Skeletal muscle tissue (tissue), 4 donors: ENCODE measurements around the gene SECTM1. TPM values are rescaled to one million over a fixed set of nuclear protein-coding genes. Genes with fewer than 3 reads are reported as not detected.
"Not testable (repeated sequence)": the region's sequence is repeated elsewhere in the genome, so short reads cannot be mapped to it uniquely, and the experiment has no call there.

ENCODE experiments used
- H3K27ac ChIP-seq: one replicate; pipeline ENCODE4 v1.7.0; 2013; ENCODE audit warnings: mild to moderate bottlenecking, low read depth, low read length, inconsistent platforms
- H3K27me3 ChIP-seq, 3 donors: one replicate each; pipeline ENCODE4 v1.7.0; 2013; ENCODE audit warnings: low read length in 3 of 3; ENCODE audit not compliant: control insufficient read depth in 3 of 3, insufficient read depth in 3 of 3
- H3K36me3 ChIP-seq, 3 donors: one replicate each; pipeline ENCODE4 v1.7.0; 2013; ENCODE audit warnings: low read length in 3 of 3; ENCODE audit not compliant: control insufficient read depth in 3 of 3, insufficient read depth in 3 of 3
- H3K4me1 ChIP-seq, 3 donors: one replicate each; pipeline ENCODE4 v1.7.0; 2013; ENCODE audit warnings: low read length in 3 of 3, mild to moderate bottlenecking in 3 of 3; ENCODE audit not compliant: control insufficient read depth in 3 of 3, insufficient read depth in 3 of 3
- H3K4me3 ChIP-seq, 3 donors: one replicate each; pipeline ENCODE4 v1.7.0; 2013; ENCODE audit warnings: low read length in 3 of 3
- H3K9ac ChIP-seq, 3 donors: one replicate each; pipeline ENCODE4 v1.7.0; 2013; ENCODE audit warnings: low read length in 3 of 3, mild to moderate bottlenecking in 3 of 3, moderate library complexity in 2 of 3, low read depth in 1 of 3
- H3K9me3 ChIP-seq, 3 donors: one replicate each; pipeline ENCODE4 v1.7.0; 2013; ENCODE audit warnings: low read length in 3 of 3; ENCODE audit not compliant: control insufficient read depth in 3 of 3
- total RNA-seq: library from RNA; depleted of rRNA; stranded (reverse); fragments of >200 nt; gene quantifications from one replicate; pipeline ENCODE4 v1.2.3, GENCODE V29; 2014
- donor health status: Osteomylitis.

The SECTM1 gene
- total RNA-seq, 1 donor from 2014 or later, result 13.0 TPM

GRCh38 chr17:82375359-82376041 lies 41.9 kb upstream of the SECTM1 start:
- H3K27me3 ChIP-seq, result peaks cover 39 to 61% (median 49%) of the 10 kb centered on the region in 3 donors
- peaks cover 11 to 31% (median 27%) of the 10 kb centered on the region in 3 donors for H3K4me1 ChIP-seq
- H3K36me3 ChIP-seq, result no peaks in the 10 kb centered on the region
- H3K4me3 ChIP-seq, result no peak overlapping the region
- H3K9me3 ChIP-seq, result no peaks in the 10 kb centered on the region
- no peak overlapping the region for H3K9ac ChIP-seq
- H3K27ac ChIP-seq, result no peak overlapping the region

GRCh38 chr17:82374626-82375331 lies 41.2 kb upstream of the SECTM1 start:
- Histone ChIP-seq H3K4me1 (peaks cover 13 to 34% (median 25%) of the 10 kb centered on the region in 3 donors), H3K9me3 (no peaks in the 10 kb centered on the region), H3K9ac (no peak overlapping the region), H3K27ac (no peak overlapping the region), H3K27me3 (peaks cover 36 to 61% (median 50%) of the 10 kb centered on the region in 3 donors), H3K4me3 (no peak overlapping the region), H3K36me3 (no peaks in the 10 kb centered on the region)

- peaks cover 34 to 61% (median 51%) of the 10 kb centered on the region in 3 donors for H3K27me3 ChIP-seq
- H3K9me3 ChIP-seq, result no peaks in the 10 kb centered on the region
- H3K4me1 ChIP-seq, result peaks cover 13 to 34% (median 25%) of the 10 kb centered on the region in 3 donors
- no peaks in the 10 kb centered on the region for H3K36me3 ChIP-seq
- no peak overlapping the region for H3K27ac ChIP-seq
- no peak overlapping the region for H3K4me3 ChIP-seq
- no peak overlapping the region for H3K9ac ChIP-seq
Observed at GRCh38 chr17:82373731-82374625, 40.4 kb upstream of the SECTM1 start.

GRCh38 chr17:82373072-82373452 lies 39.5 kb upstream of the SECTM1 start:
- not testable (repeated sequence) for H3K9me3 ChIP-seq, H3K4me3 ChIP-seq, H3K9ac ChIP-seq, H3K27ac ChIP-seq, H3K36me3 ChIP-seq
- H3K27me3 ChIP-seq, result peaks cover 27 to 52% (median 42%) of the 10 kb centered on the region in 3 donors
- peaks cover 9 to 25% (median 17%) of the 10 kb centered on the region in 3 donors for H3K4me1 ChIP-seq

GRCh38 chr17:82372249-82373071 lies 38.9 kb upstream of the SECTM1 start:
- peaks cover 8 to 23% (median 16%) of the 10 kb centered on the region in 3 donors for H3K4me1 ChIP-seq
- no peaks in the 10 kb centered on the region for H3K9me3 ChIP-seq
- no peaks in the 10 kb centered on the region for H3K36me3 ChIP-seq
- peak overlapping the region in 1 of 3 donors; percentile 14 for H3K4me3 ChIP-seq
- no peak overlapping the region for H3K9ac ChIP-seq
- H3K27ac ChIP-seq, result no peak overlapping the region
- H3K27me3 ChIP-seq, result peaks cover 30 to 49% (median 44%) of the 10 kb centered on the region in 3 donors

GRCh38 chr17:82371333-82372248 lies 38.0 kb upstream of the SECTM1 start, which contains the start of gene UTS2R:
TSS of gene UTS2R (plus strand) at chr17:82371765. CDS start at chr17:82374325, 2,560 bp downstream.
- peaks cover 8 to 23% (median 16%) of the 10 kb centered on the region in 3 donors for H3K4me1 ChIP-seq
- no peak within 1 kb of the TSS for H3K27ac ChIP-seq
- H3K36me3 ChIP-seq, result no peaks in the 10 kb centered on the region
- peak within 1 kb of the TSS; percentile 52 to 71 (median 65) for H3K4me3 ChIP-seq
- no peaks in the 10 kb centered on the region for H3K9me3 ChIP-seq
- peak within 1 kb of the TSS in 2 of 3 donors; percentile 40 to 57 for H3K9ac ChIP-seq
- peaks cover 30 to 49% (median 44%) of the 10 kb centered on the region in 3 donors for H3K27me3 ChIP-seq

- peaks cover 25 to 42% (median 41%) of the 10 kb centered on the region in 3 donors for H3K27me3 ChIP-seq
- H3K9ac ChIP-seq, result peak overlapping the region in 2 of 3 donors; percentile 40 to 57
- peaks cover 8 to 23% (median 16%) of the 10 kb centered on the region in 3 donors for H3K4me1 ChIP-seq
Observed at GRCh38 chr17:82370471-82371332, 37.1 kb upstream of the SECTM1 start.

GRCh38 chr17:82369211-82369610 lies 35.6 kb upstream of the SECTM1 start:
- Histone ChIP-seq H3K9me3 (no peaks in the 10 kb centered on the region), H3K27me3 (peaks cover 15 to 33% (median 31%) of the 10 kb centered on the region in 3 donors), H3K4me3 (no peak overlapping the region), H3K36me3 (no peaks in the 10 kb centered on the region), H3K4me1 (peaks cover 8 to 23% (median 16%) of the 10 kb centered on the region in 3 donors), H3K9ac (no peak overlapping the region), H3K27ac (no peak overlapping the region)

More at GRCh38 chr17:82370471-82371332, 37.1 kb upstream of the SECTM1 start:
- Histone ChIP-seq H3K9me3 (no peaks in the 10 kb centered on the region), H3K36me3 (no peaks in the 10 kb centered on the region), H3K4me3 (peak overlapping the region; percentile 52 to 71 (median 65)), H3K27ac (no peak overlapping the region)
